ENCODE results near the gene AHNAK2. TPM values are rescaled to one million over a fixed set of nuclear protein-coding genes. Genes with fewer than 3 reads are reported as not detected.
A peak's percentile ranks its signal among the peaks of the same experiment; 100 is the strongest.

AHNAK2 gene
- total and polyA plus RNA-seq, 2 of the 13 experiments (the other 11 are each of a cell fraction or from before 2014, with no cell fraction given): 0.11 to 0.18 TPM

DNA sequence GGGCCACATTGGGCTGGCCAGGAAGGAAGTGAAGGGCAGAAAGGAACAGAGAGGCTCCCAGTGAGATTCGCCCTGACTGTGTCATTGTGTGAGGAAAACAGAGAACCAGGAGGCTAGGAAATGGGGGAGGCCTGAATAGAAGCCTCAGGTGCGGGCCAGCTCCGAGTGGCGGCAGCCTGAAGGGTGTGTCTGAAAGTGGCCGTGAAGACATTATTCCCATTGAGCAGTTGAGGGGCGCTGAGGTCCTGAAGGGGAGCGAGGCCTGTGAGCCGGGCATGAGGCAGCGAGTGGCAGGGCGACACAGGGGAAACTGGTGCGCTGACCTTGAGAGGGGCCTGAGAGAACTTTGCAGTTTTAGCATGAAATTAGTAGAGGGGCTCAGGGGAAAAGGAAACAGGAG, 14.3 kb upstream of the AHNAK2 start (continued):
- TF ChIP-seq ZEB1 (IDR thresholded peaks at IDR 0.05; ENCODE audit: insufficient replicate concordance, low read depth) (no peak), KDM1A (CRISPR knock-in tag; IDR thresholded peaks at IDR 0.05) (no peak), POLR2A (IDR thresholded peaks at IDR 0.05; ENCODE audit: insufficient read depth in 1 of 2, low read depth in 2 of 2, low read length in 2 of 2) (no peak), ZFP37 (CRISPR knock-in tag; IDR thresholded peaks at IDR 0.05; ENCODE audit: borderline replicate concordance) (no peak), GTF3A (CRISPR knock-in tag; conservative IDR thresholded peaks at IDR 0.05) (no peak)
- TF ChIP-seq, protein P1, sequence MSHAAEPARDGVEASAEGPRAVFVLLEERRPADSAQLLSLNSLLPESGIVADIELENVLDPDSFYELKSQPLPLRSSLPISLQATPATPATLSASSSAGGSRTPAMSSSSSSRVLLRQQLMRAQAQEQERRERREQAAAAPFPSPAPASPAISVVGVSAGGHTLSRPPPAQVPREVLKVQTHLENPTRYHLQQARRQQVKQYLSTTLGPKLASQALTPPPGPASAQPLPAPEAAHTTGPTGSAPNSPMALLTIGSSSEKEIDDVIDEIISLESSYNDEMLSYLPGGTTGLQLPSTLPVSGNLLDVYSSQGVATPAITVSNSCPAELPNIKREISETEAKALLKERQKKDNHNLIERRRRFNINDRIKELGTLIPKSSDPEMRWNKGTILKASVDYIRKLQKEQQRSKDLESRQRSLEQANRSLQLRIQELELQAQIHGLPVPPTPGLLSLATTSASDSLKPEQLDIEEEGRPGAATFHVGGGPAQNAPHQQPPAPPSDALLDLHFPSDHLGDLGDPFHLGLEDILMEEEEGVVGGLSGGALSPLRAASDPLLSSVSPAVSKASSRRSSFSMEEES (CRISPR knock-in tag; IDR thresholded peaks at IDR 0.05): no peak

DNA sequence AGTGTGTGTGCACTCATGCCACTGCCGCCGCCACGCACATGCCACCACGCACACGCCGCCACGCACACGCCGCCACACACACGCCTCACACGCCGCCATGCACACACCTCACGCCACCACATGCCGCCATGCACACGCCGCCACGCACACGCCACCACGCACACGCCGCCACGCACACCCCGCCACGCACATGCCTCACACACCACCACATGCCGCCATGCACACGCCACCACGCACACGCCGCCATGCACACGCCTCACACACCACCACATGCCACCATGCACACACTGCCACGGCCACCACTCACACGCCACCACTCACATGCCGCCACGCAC, 13.7 kb upstream of the AHNAK2 start:
- no peaks in the 10 kb centered on the region for H3K79me2 ChIP-seq (ENCODE audit: insufficient read depth, low read length)
- H3K36me3 ChIP-seq (replicated peaks in 1 of 2; ENCODE audit: control insufficient read depth in 1 of 2, insufficient read depth in 2 of 2, low read length in 2 of 2): no peaks in the 10 kb centered on the region
- H3K4me1 ChIP-seq (ENCODE audit: insufficient read depth, low read length): peaks cover 3% of the 10 kb centered on the region
- TF ChIP-seq, protein P2, sequence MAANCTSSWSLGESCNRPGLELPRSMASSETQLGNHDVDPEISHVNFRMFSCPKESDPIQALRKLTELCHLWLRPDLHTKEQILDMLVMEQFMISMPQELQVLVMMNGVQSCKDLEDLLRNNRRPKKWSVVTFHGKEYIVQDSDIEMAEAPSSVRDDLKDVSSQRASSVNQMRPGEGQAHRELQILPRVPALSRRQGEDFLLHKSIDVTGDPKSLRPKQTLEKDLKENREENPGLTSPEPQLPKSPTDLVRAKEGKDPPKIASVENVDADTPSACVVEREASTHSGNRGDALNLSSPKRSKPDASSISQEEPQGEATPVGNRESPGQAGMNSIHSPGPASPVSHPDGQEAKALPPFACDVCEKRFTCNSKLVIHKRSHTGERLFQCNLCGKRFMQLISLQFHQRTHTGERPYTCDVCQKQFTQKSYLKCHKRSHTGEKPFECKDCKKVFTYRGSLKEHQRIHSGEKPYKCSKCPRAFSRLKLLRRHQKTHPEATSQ (CRISPR knock-in tag; IDR thresholded peaks at IDR 0.05; ENCODE audit: borderline replicate concordance): no peak
- TF ChIP-seq ZNF530 (CRISPR knock-in tag; IDR thresholded peaks at IDR 0.05; ENCODE audit: low read depth) (no peak), NR2F6 (IDR thresholded peaks at IDR 0.05) (no peak), NR2F6 (CRISPR knock-in tag; IDR thresholded peaks at IDR 0.05) (no peak), HES4 (CRISPR knock-in tag; IDR thresholded peaks at IDR 0.05; ENCODE audit: borderline replicate concordance) (no peak), ZFYVE20 (CRISPR knock-in tag; IDR thresholded peaks at IDR 0.05; ENCODE audit: borderline replicate concordance, low read depth) (0 out of 2 replicates have a peak, but pooled peaks have one; percentile 50), ZNF337 (CRISPR knock-in tag; IDR thresholded peaks at IDR 0.05; ENCODE audit: borderline replicate concordance, low read depth) (no peak)
- TF ChIP-seq, protein P3, sequence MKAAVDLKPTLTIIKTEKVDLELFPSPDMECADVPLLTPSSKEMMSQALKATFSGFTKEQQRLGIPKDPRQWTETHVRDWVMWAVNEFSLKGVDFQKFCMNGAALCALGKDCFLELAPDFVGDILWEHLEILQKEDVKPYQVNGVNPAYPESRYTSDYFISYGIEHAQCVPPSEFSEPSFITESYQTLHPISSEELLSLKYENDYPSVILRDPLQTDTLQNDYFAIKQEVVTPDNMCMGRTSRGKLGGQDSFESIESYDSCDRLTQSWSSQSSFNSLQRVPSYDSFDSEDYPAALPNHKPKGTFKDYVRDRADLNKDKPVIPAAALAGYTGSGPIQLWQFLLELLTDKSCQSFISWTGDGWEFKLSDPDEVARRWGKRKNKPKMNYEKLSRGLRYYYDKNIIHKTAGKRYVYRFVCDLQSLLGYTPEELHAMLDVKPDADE (CRISPR knock-in tag; IDR thresholded peaks at IDR 0.05): no peak
- TF ChIP-seq, protein P4, sequence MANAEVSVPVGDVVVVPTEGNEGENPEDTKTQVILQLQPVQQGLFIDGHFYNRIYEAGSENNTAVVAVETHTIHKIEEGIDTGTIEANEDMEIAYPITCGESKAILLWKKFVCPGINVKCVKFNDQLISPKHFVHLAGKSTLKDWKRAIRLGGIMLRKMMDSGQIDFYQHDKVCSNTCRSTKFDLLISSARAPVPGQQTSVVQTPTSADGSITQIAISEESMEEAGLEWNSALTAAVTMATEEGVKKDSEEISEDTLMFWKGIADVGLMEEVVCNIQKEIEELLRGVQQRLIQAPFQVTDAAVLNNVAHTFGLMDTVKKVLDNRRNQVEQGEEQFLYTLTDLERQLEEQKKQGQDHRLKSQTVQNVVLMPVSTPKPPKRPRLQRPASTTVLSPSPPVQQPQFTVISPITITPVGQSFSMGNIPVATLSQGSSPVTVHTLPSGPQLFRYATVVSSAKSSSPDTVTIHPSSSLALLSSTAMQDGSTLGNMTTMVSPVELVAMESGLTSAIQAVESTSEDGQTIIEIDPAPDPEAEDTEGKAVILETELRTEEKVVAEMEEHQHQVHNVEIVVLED (CRISPR knock-in tag; IDR thresholded peaks at IDR 0.05; ENCODE audit: borderline replicate concordance): no peak
- TF ChIP-seq, protein P5, sequence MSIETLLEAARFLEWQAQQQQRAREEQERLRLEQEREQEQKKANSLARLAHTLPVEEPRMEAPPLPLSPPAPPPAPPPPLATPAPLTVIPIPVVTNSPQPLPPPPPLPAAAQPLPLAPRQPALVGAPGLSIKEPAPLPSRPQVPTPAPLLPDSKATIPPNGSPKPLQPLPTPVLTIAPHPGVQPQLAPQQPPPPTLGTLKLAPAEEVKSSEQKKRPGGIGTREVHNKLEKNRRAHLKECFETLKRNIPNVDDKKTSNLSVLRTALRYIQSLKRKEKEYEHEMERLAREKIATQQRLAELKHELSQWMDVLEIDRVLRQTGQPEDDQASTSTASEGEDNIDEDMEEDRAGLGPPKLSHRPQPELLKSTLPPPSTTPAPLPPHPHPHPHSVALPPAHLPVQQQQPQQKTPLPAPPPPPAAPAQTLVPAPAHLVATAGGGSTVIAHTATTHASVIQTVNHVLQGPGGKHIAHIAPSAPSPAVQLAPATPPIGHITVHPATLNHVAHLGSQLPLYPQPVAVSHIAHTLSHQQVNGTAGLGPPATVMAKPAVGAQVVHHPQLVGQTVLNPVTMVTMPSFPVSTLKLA (IDR thresholded peaks at IDR 0.05): peak; percentile 52
- in situ Hi-C loops (cut with HindIII; ENCODE audit: extremely low pct_ligation_motif_present, low pct_unique_long_range_greater_than_20kb) (no loop called here), intact Hi-C loops (cut with micrococcal nuclease; ENCODE audit: unreplicated experiment) (no loop called here)
- H4K20me1 ChIP-seq (ENCODE audit: insufficient read depth, low read length): no peaks in the 10 kb centered on the region
- no peak for FAIRE-seq
- WGBS (ENCODE audit: low lambda C conversion rate): 90% methylated on average over 34 of the region's 34 CpGs
- H3K9ac ChIP-seq (ENCODE audit: insufficient read depth, low read depth, low read length): no peak overlapping the region
- CTCF ChIA-PET (ENCODE audit: low intra/inter-chr PET ratio, low total read pairs): no interaction called here
- no peaks in the 10 kb centered on the region for H3K9me3 ChIP-seq (ENCODE audit: low read length)
- H3K4me3 ChIP-seq (replicated peaks in 1 of 3; ENCODE audit: insufficient read depth in 1 of 3, low read depth in 2 of 3, low read length in 3 of 3): no peak overlapping the region
- no peak overlapping the region for H2AFZ ChIP-seq (ENCODE audit: low read length)
- POLR2A ChIA-PET: no interaction called here
- H3K27me3 ChIP-seq (ENCODE audit: control insufficient read depth in 1 of 2, insufficient read depth in 2 of 2, low read length in 2 of 2): no peaks in the 10 kb centered on the region
- no TSS peak for BruUV-seq (replicated peaks)
- H3K27ac ChIP-seq (ENCODE audit: extremely low read length, insufficient read depth, low read length): no peak overlapping the region
- no peak for DNase-seq (ENCODE audit: low spot score)
- no peak for ATAC-seq
- H3K4me2 ChIP-seq (ENCODE audit: low read depth, low read length): no peak overlapping the region
